Measurements from ENCODE around the gene NDUFC1.
"Not testable (repeated sequence)": the region's sequence is repeated elsewhere in the genome, so short reads cannot be mapped to it uniquely, and the experiment has no call there.

The NDUFC1 gene

DNA sequence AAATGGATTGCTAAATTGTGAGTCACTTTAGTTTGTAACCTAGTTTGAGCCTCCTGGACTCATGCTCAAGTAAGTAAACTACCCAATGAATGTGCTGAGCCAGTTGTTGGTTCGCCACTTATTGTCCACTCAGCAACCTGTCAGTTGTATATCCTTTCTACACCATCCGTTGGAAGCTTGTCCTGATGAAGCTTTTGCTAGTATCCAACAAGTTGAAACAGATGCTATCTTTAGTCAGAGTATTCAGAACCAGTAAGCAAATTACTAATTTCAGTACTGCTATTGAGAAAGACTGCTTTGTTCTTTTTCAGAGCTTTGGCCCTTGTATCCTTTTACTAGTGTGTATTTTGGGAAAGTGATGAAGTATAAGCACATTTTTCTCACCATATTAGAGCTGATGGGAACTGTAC is 5.3 kb downstream of the NDUFC1 start:
- FAIRE-seq = no peak

DNA sequence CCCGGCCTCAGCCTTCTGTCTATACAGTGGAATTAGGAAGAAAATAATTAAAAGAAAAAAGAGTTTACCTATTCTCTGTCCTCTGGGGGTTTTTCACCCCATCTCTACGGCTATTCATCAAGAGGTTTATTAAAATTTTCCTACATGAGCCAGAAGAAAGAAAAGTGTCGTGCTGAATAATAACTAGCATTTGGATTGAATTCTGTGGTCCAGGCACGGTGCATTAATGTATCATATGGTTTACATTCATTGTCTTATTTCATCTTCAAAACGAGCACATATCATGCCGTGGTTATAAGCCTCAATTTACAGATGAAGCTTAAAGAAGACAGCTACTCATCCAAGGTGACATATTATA is 6.4 kb downstream of the NDUFC1 start:
- FAIRE-seq = no peak

DNA sequence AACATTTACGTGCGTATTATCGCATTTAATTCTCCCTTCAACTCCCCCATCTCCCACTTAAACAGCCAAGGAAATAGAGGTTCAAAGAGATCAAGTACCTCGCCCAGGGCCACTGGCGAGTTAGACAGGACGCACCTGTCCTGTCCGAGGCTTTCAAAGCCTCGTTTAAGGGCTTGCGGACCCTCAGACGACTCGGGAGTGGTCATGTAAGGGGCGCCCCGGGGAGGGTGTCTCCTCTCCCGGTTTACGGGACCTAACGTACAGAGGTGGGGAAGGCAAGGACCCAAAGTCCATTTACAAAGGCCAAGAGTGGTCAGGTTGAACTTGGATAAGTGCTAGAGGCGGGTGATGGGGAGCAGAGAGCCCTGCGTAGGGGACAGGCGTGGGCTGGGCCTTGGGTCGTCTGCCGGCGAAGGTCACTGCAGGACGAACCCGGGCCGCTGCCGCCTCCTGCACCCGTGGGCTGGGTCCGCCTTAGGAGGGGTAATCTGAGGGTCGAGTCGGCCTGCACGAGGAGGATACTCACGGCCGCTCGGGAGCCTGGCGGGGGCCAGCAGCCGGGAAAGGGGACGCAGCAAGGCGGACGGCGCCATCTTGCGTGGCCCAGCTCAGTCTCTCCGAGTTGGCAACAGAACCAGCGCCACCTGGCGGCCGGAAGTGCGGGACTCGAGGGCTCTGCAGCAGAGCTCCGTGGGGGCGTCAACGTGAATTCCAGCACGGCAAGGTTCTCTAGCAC is 6.9 kb downstream of the NDUFC1 start:
- no peak for FAIRE-seq

DNA sequence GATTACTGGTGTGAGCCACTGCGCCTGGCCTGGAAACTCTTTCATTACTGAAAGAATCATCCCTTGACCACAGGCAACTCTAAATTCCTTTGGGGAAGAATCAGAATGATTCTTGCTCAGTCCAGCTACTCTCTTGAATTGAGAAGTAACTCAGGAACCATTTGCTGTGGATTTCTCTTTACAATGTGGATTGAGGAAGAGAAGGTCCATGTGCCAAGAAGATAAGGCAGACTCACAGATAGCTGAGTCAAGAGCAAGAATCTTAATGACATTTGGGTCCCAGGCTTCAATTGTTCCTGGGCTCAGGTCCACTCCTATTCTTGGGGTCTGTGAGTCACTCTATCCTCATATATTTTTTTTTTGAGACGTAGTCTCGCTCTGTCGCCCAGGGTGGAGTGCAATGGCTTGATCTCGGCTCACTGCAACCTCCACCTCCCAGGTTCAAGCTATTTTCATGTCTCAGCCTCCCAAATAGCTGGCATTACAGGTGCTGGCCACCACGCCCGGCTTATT is 16.0 kb downstream of the NDUFC1 start:
- FAIRE-seq = no peak

DNA sequence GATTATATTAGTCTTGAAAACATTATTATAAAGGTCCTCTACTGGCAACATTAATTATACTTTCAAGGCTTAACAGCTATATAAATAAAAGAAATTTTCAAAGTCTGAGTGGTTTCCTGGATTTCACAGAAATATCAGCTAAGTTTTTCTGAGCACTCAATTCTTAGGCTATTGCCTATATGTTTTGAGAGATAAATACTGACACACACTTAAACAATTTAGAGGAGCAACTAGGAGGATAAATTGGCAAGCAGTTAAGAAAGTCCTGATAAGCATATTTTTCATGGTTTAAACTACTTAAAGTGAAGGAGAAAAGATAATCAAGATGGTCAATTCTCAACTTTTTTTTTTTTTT is 19.6 kb downstream of the NDUFC1 start:
- FAIRE-seq = no peak

DNA sequence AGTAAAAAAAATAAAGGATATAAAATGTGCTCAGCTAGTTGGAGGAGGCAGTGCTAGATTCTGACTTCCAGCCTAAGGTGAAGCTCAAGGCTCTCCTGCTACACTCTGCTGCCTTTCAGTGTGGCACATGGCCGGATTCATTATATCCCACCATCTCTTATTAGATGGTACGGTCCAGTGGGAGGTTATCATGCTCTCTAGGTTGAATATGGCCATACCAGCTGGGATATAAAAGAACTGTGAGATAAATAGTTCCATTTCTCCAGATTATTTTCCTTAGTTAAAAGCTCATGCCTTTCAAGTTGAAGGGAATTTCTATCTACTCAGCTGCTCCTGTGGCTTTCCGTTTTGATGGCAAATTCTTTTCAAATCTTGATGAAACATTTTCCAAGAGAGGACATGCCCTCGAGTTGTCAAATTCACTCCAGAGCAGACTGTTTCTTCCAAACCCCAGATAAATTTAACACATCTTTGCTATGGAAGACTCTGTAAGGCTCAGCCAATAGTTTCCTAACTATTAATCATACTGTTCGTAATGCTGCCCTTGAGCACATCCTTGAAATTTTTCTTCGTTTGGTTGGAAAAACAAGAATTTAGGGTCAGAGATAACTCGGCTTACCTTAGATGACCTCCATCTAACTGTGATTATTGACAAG is 20.1 kb downstream of the NDUFC1 start:
- FAIRE-seq = no peak

DNA sequence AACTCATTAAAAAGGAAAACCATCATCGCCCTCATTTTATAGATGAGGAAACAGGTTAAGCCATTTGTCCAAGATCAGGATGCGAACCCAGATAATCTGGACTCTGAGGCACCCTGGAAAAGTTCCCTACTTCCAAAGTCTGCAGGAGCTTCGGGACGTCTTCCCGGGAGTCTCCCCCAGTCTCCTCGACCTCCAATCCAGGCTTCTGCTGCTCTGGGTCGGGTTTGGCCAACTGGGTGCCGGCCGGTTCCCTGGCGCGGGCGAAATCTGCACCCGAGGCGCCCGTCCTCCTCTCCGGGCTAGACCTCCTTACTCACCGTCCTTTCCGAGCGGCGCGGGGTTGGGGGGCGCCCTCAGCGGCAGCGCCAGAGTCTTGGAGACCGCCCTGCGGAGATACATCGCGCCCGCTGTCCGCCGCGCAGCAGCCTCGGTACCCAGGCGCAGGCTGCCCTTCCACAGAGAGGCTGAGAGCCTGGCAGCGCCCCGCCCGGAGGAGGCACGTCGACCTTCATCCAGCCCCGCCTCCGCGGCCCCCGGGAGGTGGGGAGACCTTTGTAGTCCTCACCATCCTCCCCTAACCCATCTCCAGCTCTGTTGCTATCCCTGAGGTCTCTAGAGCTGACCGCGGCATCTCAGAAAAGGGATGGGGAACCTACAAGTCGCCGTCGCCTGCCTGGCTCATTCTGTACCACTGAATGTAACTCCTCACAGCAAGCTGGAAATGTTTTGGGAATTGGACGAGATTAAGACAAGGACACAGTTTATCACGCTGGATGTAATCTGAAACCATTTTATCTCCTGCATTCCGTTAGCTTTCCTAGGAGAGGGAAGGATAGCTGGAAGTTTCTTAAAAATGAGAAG is 22.3 kb downstream of the NDUFC1 start, which contains the start of gene MGARP:
MGARP (minus strand) TSS at position 466 of the 861 bp plus-strand sequence; CDS start at position 399, 67 bp downstream.
- no peak for FAIRE-seq

DNA sequence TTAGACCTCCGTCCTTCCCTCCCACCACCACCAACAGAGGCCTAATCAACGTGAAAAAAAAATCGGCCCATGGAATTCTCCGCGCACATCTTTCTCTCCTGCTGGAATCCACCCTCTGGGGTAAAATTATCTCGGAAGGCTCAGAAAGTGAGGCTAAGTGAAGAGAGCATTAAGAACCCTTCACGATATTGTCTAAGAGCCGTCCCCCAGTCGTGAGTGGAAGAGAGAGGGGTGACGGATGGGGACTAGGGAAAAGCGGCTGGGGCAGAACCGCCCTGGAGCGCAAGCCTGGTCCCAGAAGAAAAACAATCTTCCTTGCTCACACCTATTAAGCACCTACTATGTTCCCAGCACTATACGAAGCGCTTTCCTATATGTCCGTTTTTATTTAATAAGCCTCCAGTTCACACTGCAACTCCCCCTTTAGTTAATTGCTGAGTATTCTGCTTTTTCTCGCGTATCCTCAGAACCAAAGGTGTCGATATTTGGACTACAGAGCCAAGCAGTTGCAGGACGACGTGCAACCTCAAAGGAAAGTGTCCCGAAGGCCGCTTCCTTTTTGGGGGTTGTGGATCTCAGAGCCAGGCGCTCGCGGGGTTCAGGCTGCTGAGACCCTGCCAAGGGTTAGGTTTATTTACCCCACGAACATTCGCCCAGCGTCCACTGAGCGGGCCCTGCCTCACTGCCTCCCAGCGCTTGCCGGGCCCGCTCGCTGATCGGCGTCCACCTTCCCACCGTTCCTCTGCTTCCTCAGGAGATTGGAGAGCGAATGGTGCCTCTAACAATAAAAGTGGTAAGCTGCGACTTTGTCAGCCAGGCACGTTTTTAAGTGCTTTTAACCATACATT is 23.1 kb downstream of the NDUFC1 start:
- no peak for FAIRE-seq

- FAIRE-seq = no peak
Measured at GRCh38 chr4:139278485-139278884, 23.8 kb downstream of the NDUFC1 start.

DNA sequence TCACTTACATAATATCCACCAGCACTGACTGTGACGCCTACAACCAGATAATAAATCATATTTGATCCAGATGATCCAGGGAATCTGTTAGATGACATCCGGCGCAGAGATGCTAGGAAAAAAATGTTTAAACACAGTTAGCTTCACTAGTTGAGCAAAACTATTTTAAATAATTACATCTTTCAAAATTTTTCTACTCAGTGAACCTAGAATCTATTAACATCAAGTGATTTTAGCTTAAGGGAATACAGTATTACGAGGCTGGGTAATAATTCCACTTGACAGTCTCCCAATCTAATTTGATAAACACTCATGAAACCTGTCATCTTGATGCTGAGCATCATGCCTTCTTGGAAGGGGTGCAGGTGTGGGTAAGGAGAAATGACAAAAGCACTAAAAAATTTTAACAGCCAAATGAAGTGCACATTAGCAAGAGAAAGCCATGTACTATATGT is 27.0 kb downstream of the NDUFC1 start:
- no peak for FAIRE-seq

DNA sequence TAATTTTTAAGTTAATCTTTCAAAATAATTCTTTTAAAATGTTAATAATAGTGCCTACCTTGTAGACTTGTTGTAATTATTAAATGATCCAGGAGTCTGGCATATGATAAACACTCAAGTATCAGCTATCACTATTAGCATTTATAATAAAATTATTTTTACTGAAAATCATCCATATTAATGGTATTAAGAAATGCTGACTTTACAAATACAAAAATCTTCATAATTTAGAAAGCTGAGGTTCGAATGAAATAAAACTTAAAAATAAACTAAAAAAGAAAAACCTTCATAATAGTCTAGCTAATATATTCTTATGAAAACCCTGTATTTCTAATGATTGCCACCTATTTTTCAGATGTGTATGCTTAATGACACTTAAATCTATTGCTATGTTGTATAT is 27.5 kb downstream of the NDUFC1 start:
- FAIRE-seq = peak; percentile 36

- FAIRE-seq = no peak
Measured at GRCh38 chr4:139273835-139274234, 28.4 kb downstream of the NDUFC1 start.

- FAIRE-seq = no peak
Measured at GRCh38 chr4:139267301-139267700, 35.0 kb downstream of the NDUFC1 start.

GRCh38 chr4:139266583-139267257 is 35.6 kb downstream of the NDUFC1 start:
- FAIRE-seq = peak; percentile 79

- peak; percentile 55 for FAIRE-seq
Measured at GRCh38 chr4:139266208-139266582, 36.1 kb downstream of the NDUFC1 start.

GRCh38 chr4:139265654-139266053 is 36.6 kb downstream of the NDUFC1 start:
- FAIRE-seq = no peak

DNA sequence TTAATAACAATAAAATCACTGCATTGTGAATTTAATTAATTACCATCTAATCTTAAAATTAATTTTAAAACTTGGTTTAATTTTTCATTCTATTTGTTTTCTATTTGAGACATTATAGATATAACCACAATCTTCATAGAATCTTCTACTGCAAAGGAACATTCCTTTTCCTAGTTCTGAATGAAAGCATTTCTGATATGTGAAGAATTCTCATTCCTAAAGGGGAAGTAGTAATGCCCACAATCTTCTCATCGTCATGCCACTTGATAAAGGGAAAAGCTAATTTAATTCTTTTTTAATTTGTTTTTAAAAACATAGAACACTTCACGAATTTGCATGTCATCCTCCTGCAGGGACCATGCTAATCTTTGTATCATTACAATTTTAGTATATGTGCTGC is 45.9 kb downstream of the NDUFC1 start:
- FAIRE-seq = no peak

DNA sequence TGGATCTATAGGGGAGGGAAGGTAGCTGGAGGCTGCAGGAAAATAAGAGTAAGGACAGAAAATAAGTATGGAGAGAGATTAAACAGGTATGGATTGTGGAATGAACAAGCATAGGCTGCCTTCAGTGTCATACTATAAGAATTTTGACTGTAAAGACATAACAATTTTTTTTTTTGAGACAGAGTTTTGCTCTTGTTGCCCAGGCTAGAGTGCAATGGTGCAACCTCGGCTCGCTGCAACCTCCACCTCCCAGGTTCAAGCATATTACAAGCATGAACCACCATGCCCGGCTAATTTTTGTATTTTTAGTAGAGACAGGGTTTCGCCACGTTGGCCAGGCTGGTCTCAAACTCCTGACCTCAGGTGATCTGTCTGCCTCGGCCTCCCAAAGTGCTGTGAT is 46.7 kb downstream of the NDUFC1 start:
- not testable (repeated sequence) for FAIRE-seq

GRCh38 chr4:139253713-139254112 is 48.6 kb downstream of the NDUFC1 start:
- no peak for FAIRE-seq

GRCh38 chr4:139253046-139253445 is 49.2 kb downstream of the NDUFC1 start:
- no peak for FAIRE-seq

GRCh38 chr4:139247700-139248238 is 54.5 kb downstream of the NDUFC1 start:
- no peak for FAIRE-seq

GRCh38 chr4:139247241-139247640 is 55.0 kb downstream of the NDUFC1 start:
- no peak for FAIRE-seq

All from islet of Langerhans (tissue), 1 donor.